Spleen (tissue), 7 donors: ENCODE data around the gene LMF1.

Experiments
- CTCF ChIP-seq, 11 experiments: fragments of 200-600 bp in 7 of 11; fragments of 450-650 bp in 4 of 11; sonication (generic) in 4 of 11; IDR thresholded peaks in 8 of 11; conservative IDR thresholded peaks in 3 of 11; 1 replicate in 7 of 11; 2 replicates in 4 of 11; pipeline versions ENCODE4 v1.4.0 to v1.8.0; 2016 to 2021; ENCODE audit warnings: antibody characterized with exemption in 11 of 11, inconsistent platforms in 4 of 11, mild to moderate bottlenecking in 1 of 11
- POLR2A ChIP-seq, 3 donors: fragments of 450-650 bp; IDR thresholded peaks; one replicate each; pipeline ENCODE4 v1.5.1; 2017; ENCODE audit warnings: antibody characterized with exemption in 3 of 3, mild to moderate bottlenecking in 1 of 3
- donor health status: DM: no; HTN: no; CAD: no; lungs with moderate emphysema.
- donor health status: DM: no; HTN: no; CAD: no.
- donor health status: DM: no; HTN: no; CAD: no.

- no peak for TF ChIP-seq CTCF (IDR thresholded peaks at IDR 0.05 in 8 of 11, conservative IDR thresholded peaks at IDR 0.05 in 3 of 11)
- TF ChIP-seq POLR2A (IDR thresholded peaks at IDR 0.05): no peak
These were observed 99.8 kb downstream of the LMF1 start for GRCh38 chr16:870856-871561.
